HG03135 (cell line): ENCODE data around the gene PITRM1.

ENCODE experiments used
- ATAC-seq: cut with Tn5 transposase; IDR thresholded peaks from one replicate; pipeline ENCODE4 v1.9.1; 2021; ENCODE audit warnings: mild to moderate bottlenecking, moderate library complexity; ENCODE audit not compliant: unreplicated experiment

Gene PITRM1

DNA sequence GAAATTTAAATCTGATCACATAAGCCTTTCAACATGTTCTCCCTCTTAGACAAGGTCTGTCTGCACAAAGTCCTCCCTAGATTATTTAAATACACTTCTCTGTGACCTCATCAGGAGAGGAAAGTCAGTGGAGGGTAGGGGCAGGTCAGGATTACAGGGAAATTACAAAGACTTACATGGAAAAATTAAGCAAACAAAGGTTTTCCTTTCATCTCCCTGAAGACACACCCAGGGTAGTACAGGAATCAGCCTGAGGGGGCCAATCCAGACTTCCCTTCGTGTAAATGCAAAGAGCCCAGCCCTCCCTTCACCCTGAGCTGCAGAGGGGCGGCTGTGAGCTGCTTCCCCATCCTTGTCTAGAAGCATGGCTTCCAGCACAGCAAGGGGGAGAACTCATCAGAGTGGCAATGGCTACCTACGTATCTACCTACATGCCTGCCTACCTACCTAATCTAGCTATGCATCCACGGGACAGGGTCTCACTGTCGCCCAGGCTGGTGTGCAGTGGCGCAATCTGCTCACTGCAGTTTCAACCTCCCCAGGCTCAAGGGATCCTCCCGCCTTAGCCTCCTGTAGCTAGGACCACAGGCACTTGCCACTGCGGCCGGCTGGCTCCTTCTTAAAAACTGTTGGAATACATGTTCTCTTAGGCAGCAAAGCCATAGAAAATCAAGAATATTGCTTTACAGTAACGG, 33.2 kb downstream of the PITRM1 start:
- no peak for ATAC-seq

DNA sequence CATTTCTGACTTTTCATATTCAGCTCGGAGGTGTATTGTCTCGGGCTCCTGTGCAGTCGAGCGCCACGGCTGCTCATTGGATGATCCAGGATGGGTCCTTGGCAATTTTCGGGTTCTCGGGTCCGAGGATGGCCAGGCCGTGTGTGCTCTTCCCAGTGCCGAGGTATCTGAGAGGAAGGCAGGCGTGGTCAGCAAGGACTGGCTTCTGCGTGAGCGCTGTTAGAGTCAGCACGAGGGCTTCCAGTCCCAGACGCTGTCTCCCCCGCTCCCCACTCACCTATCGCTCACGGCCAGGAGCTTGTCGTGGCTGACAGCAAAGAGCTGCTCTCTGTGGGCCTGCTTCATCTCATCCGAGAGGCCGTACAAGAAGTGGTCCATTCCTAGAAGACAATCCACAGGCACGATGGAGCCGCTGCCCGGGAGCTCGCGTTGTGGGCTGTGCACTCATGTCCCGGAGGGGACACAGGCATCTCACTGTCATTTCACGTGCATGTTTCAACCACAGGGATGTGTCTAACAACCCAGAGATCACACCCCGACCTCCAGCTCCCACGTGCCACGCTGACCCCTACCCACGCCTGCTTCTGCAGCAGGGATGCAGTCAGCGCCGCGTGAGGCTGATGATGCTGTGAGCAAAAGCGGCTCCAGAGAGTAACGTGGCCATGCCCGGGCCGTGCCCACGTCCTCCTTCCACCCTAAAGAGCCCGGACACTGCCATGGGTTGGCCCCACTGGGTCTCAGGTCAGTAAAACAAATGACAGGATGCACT, 34.4 kb downstream of the PITRM1 start:
- no peak for ATAC-seq

DNA sequence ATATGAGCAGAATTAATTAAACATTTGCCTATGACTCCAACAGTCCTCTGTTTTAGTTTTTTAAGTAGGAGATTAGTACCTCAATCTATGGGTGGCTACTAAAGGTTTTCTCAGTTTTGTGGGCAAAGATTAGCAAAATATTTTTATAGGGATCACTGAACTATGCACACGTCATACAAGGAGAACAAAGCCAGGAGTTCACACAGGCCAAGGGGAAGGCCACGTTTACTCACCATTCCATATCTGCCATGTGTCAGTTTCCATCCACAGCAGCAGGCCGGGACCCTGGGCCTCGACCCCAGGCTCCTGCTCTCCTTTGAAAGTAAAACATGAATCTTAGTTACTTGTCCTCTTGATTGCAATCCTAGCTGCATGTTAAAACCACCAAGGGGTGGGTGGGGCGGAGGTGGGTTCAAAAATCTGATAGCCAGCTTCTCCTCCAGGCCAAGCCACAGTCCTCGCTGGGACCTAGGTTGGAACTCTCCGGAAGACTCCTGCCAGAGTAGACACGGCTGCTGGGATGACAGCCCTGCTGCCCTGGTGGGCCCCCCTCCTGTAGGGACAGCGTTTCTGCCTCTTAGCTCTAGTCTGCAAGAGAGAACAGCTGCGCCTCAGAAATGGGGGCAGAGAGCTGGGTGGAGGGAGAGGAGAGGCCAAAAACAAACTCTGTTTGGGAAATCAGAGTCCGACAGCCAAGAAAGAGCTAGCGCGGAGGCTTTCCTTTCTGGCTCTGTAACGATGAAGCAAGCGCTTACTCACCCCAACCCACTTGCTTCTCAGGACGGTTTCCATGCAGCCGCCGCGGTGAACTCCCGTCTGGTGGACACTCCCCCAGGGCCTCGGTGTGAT, 35.6 kb downstream of the PITRM1 start:
- ATAC-seq, result no peak

DNA sequence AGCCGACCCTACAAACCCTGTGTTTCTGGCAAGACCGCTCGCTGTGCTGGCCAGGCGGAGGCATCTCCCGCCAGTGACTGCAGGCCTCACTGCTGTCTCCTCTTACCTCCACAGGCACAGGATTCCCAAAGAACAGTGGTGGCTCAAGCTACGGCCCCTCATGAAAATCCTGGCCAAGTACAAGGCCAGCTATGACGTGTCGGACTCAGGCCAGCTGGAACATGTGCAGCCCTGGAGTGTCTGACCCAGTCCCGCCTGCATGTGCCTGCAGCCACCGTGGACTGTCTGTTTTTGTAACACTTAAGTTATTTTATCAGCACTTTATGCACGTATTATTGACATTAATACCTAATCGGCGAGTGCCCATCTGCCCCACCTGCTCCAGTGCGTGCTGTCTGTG, 36.2 kb downstream of the PITRM1 start:
- ATAC-seq, result no peak

DNA sequence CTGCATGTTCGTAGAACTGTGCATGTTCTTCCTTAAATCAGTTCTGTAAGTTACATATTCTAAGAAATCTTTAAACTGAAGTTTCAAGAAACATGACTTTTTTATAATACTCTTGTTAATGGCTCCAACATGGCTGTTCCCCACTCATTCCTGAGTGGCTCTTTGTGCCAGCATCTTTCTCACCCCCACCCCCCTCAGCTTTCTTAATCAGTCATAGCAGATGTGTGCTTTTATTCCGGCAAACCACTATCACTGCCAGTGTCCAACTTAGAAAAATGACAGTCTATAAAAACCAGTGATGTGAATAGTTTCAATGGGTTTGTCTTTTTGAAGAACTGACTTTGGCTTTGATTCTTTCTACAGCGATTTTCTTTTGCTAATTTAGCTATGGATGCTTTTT, 37.6 kb downstream of the PITRM1 start:
- no peak for ATAC-seq

DNA sequence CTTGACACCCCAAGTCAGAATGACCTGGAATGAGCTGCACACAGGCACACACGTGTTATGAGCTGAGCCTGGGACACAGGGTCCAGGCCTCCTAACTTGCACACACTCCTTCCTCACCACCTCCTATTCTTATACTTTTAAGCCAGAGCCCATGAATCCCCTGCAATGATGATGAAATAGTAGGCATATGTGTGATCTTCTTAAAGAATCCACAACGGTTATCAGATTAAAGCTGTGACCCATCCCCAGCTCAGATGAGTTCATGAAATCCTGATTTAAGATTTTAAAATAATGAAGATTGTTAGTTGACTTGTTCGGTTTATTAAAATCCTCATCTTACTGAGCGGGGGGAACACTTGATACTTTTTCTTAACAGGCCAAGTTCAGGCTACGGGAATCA, 38.6 kb downstream of the PITRM1 start:
- no peak for ATAC-seq

DNA sequence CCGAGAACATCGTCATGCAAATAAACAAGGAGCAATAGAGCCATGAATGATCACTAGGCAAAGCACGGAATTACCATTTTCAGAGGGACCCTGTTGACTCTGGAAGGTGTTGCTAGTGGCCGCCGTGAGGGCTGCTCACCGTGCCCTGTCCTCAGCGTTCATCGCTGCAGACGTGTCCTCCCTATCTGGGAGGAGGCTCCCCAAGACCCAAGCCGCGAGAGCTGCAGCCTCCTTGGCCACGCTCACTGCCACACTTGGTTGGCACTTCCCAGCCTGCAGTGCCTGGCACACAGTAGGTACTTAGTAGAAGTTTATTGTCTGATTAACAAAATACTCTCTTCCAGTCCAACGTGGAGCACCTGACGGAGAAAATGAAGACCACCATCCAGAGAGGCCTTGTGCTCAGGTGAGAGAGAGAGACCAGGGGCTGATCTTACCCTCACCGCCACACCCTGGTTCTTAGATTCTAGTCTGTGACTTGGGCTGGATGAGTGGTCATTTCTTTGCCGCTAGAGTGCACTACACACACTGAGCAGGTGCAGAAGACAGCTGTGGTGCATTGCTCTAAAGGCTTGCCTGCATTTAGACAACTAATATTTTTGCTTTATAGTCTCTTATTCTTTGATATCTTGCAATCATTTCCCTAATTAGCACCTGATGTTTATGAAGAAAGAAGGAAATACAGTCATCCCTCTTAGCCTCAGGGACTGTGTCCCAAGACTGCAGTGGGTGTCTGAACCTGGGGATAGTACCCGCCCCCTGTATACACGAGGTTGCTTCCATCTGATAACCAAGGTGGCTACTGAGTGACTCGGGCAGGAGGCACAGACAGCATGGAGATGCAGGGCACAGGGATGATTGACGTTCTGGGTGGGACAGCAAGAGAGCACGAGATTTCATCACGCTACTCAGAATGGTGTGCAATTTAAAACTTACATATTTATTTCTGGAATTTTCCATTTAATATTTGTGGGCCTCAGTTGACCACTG, 40.3 kb downstream of the PITRM1 start:
- no peak for ATAC-seq

DNA sequence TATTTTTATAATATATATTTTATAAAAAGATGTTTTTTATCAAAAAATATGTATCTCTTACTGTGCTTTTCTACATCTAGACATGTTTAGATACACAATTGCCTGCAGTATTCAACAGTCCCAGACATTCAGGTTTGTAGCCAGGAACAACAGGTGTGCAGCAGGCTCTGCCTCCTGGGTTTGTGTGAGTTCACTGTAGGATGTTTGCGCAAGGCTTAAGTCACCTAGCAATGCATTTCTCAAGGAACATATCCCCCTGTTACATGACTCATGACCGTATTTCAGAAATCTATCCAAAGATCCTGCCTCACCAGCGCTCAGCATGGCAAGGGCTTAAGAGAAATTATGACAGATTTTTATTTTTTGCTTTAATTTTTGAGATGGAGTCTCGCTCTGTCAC, 41.5 kb downstream of the PITRM1 start:
- ATAC-seq, result no peak

DNA sequence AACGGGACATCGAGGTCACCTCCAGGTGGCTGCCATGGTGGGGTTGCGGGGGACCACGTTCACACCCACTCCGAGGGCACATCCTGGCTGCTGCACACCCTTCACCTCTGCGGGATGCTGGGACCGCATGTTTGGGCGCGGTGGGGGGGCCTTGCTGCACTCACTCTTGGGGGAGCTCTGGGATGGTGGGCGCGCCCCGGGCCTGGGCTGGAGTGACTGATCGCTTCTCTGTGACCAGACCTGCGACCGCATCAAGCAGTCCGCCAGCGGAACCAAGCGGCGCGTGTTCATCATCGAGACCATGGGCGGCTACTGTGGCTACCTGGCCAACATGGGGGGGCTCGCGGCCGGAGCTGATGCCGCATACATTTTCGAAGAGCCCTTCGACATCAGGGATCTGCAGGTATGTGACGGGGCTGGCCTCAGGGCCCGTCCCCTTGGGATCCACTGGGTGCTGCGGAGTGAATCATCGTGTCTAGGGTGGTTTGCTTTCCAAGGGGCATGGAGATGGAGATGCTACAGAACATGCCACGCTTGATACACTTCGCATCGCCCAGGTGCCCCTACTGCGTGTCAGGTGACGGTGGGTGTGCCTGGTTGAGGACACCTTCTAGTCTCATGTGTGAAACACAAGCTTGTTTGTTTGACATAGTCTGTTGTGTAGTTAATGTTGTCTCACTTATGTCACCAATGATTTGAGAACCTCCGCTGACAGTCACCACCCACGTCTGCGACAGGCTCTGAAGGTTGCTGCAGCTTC, 42.8 kb downstream of the PITRM1 start:
- no peak for ATAC-seq

DNA sequence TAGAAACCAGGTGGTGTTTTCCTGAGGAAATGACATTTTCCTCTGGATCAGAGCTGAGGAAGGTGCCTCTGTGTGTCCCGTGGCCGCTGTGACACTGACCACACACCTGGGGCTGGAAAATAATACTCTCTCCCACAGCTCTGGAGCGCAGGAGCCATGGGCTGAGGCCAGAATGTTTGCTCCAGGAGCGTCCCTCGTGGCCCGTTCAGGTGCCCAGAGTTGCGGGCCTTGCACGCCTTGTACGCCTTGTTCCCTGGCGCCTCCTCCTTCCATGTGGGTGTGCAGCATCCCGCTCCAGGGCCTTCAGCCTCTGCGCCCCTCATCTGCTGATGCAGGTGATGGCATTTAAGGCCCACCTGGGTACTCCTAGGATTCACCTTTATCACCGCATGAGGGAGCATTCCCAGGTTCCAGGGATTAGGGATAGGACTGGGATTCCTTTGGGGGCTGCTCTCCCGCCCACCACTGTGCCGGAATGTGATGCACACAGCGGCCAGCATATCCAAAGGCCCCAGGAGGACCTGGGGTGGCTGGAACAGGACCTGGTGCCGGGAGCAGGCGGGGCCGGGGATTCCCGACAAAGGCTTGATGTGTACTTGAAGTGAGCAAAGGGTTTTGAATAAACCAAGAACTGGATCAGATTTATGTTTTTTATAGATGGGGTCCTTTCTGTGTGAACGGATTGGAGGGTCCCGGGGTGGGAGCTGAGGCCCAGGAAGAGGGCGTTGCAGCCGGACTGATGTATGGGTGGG, 44.0 kb downstream of the PITRM1 start:
- no peak for ATAC-seq

DNA sequence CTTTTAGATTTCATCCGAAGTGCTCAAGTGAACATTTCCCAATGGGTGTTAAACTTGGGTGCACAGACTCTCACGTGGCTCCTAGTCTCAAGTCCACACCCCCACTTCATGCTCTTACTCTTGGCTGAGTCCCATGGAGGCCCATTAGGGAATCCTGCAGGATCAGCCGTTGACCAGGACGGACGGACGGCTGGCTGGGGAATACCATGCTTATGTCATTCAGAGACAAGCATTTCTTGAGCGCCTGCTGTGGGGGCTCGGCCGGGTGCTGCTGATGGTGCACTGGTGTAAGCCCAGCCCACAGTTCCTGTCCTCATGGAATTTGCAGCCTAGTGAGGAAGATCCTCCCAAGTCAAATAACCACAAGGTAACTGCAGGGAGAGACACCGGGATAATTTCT, 44.7 kb downstream of the PITRM1 start:
- ATAC-seq, result no peak

DNA sequence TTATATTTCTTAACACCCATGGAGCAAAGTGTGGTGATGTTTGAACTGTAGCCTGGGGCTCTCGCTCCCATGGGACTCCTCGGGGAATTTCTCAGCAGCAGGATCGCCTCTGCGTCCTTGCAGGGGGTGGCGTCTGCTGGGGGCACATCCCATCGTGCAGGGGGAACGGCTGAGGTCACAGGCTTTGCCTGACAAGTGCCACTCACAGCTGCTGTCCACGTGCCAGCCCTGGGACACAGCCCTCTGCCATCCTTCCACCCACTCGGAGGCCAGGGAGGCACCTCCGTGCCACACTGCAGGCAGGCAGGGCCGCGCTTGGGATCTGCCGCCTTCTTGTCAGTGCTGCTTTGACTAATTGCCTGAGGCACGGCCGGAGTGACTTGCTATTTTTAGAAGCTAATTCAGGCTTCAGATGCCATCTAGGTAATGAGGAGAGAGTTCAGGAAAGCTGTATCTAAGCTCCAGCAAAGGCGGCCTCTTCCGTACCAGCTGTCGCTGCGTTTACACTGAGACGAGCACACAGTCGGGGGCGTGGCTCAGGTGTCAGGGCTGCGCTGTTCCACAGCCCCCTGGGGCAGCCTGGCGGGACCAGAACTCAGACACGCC, 45.7 kb downstream of the PITRM1 start:
- ATAC-seq, result no peak

DNA sequence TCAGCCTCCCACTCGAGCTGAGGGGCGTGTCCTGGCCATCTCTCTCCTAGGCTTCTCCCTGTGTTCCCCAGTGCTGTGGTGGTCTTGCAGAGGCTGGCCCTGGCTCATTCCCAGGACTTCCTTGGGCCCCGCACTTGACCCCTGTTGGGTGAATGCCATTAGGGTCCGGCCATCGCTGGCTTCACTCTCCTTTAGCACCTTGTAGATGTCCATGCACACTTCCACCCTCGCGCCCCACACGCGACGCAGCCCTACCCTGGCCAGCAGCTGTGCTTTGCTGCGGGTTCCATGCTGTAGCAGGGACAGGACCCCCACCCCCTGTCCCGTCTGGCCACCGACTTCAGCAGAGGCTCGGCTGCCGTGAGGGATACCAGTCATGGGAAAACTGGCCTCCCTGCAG, 46.3 kb downstream of the PITRM1 start:
- no peak for ATAC-seq

DNA sequence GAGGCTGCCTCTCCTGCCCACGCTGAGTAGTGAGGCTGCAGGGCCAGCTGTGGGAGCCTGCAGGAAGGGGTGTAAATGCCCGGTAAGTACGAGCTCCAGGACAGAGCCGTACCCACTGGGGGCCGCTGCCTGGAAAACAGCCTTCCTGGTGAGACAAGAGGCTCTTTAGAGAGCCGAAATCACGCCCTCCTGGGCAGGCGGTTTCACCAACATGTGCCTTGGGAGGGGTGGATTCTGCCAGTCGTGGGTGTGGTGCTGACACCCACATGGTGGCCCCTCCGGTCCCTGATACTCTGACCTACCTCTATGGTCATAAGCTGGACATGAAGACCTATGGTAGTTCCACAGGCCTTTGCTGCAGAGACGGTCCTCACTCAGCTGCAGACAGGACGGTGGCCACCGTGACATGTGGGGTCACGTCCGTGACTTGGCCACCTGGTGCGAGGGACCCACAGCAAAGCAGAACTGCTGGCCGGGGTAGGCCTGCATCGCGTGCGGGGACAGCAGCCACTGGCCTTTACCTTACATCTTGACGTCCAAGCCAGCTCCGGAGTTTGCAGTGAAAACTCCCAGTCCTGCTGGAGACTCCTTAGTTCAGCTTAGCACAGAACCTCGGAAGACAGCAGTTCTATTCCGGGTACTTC, 46.9 kb downstream of the PITRM1 start:
- no peak for ATAC-seq

DNA sequence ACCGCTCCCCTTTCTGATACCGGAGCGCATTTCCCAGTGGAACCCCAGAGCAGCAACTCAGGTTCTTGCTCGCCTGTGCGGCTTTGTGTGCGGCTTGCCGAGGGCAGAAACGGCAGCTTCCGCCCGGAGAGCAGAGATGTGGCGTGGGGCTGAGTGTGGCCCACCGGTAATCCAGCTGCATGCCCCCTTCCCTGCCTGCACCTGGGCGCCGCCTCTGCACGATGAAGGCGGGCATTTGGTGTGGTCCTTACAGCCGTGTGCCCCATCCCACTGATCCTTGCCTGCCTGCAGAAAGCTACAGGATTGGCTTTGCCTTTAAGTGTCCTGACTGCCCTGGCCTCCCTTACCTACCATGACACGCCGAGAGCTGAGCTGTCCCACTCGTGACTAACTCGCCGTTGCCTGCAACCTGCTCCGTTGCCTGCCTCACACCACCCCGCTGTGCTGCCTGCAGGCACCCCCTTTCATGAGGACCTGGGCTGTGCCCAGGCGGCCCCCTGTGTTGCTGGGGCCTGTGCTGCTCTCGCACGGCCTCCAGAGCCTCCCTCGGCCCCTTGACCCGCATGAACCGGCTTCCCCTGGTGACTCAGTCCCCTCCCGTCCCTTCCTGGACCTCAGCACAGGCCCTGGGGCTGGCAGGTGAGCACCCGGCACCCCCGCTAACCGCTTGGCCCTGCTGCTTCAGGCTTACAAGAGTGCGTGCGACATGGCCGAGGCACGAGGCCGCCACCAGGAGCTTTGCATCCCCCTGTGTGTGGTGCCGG, 48.0 kb downstream of the PITRM1 start:
- no peak for ATAC-seq

DNA sequence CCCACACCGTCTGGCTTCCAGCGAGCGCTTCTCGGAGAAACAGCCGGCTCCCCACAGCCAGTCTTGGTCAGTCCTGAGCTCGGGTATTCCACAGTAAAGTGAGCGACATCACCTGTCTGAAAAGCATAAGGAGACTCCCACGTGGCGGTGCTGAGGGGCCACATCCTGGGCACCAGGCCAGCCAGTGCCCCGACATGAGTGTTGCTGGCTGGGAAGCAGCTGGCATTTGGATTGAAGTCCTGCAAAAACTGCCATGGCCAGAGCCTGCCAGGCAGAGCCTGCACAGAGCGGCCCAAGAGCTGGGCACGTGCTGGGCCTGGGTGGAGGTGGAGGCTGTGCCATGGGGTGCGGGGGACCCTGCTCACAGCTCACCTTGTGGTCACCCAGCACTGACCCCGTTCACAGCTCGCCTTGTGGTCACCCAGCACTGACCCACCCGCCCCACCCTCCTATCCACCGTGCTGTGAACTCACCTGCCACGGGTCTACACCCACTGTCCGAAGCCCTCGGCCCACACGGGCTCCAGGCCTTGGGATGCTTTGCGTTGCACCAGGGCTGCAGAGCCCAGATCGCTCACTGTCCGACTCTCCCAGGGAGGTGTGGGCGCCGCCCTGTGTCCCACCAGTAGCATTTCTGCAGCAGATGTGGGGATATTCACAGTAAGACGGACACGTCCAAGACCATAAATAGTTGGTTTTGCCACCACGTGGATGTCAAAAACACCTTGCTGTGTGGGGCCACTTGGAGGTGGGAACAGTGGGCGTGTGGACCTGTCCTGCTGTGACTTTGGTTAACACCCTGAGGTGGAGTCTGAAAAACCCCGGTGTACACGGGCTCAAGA, 48.8 kb downstream of the PITRM1 start:
- no peak for ATAC-seq
